ENCODE results near the gene BTBD9.

The BTBD9 gene

DNA sequence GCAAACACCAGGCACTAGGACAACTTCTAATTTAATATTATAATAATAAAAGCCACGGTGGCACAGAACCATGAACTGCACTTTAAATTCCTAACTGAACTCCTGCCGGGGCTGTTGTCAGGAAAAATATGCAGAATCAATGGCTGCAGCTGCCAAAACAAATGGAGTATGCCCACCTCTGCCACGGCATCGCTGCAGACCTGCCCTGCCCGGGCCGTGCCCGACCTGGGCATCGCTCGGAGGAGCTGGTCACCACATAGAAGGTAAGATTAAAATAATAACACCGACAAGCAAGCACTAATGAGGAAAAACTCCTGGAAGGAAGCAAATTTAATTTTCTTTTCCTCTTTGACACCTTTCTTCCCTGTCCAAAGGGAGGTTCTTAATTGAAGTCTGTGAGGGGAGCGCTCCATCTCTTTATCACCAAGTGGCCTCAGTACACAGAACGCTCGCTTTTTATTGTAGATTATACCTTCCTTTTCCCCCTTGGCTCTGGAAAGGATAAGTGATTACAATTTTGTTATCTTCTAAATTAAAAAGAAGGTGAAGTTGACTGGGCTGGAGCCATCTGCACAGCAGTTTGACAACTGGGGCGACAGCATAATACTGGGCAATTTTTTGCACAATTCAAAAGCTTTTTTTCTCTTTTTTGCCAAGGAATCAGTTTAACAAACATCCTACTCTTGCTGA, 468.9 kb downstream of the BTBD9 start:
- DNase-seq: no peak

DNA sequence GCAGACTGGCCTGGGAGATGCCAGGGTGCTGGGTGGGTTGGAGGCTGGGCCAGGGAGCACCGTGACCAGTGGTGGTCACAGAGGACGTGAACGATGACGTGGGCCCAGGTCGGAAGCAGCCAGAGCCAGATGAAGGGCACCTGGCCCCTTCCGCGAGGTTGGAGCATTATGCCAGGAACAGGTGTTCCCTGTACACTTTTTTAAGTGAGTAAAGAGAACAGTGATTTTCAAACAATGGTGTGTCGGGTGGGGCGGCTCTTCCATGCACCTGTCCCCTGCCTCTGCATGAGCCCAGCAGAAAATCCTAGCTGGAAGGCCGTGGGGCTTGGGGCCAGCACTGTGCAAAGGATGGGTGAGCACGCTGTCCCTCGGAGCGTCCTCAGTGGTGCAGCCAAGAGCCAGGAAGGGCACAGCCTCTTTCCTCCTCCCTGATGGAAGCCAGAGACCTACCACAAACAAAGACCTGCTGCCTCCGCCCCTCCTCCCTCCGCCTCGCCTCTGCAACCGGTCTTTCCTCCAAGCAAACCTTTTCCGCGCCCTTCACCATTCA, 469.7 kb downstream of the BTBD9 start:
- DNase-seq: peak; percentile 68

DNA sequence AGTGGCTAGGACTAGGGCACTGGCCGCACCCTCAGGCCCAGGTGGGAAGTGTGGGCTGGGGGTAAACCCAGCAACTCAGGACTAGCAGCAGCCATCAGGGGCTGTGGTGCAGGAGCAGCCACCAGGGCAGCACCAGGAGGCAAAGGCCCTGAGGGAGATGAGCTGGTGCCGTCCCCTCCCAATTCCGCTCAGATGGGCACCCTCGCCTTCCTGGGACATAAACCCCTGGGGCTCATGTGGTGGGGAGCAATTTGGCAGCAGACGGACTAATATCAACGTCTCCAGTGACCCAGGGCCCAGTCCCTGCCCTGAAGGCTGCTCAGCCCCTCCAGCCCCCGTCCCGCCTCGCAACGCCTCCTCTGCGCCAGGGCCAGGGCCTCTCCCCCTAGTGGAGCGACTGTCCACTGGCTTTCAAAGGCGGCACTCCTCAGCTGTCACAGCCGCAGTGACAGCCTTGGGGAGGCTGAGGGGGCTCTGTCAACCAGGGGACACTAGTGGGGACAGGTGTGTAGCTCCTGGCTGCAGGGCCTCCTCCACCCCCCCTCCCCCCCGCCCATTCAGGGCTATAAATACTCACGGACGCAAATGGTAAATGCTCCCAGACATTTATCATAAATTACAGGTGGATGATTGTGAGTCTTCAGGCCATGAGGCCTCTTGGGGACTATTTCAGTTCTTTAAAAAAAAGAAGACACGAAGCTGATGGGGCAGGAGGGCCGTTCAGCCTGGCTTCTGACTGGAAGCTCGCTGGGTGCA, 470.3 kb downstream of the BTBD9 start:
- DNase-seq: no peak

DNA sequence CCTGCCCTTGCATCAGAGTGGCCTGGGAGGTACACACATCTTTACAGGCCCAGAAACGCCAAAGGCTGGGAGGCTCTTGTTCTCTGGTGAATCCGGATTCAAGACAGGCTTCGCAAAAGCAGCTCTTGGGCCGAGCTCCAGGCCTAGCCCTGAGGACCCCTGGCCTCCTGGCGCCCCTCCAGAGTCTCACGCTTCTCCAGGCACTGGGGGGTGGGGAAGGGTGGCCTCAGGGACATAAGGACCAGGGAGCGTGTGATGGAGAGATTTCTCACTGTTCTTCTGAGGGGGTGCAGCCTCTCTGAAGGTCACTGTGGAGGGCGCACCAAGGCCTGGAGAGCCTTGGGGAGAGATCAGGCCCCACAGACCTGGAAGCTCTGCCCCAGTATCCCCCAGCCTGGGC, 471.0 kb downstream of the BTBD9 start:
- no peak for DNase-seq

DNA sequence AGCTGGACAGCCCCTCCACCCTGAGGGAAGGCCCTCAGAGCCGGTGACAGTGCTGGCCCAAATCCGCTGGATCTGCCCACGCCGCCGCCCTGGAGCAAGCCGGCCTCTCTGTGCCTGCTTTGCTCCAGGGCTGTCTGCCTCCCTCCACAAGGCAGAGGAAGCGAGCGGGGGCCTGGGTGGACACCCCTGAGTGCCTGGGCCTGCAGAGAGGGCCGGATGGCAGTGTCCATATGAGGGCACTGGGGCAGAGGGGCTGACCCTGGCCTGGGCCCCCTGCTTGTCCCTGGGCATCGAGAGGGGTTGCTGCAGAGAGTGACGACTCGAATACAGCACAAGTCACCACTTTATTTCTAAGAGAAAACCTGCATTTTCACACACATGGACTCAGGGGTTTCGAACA, 471.6 kb downstream of the BTBD9 start:
- DNase-seq: no peak

DNA sequence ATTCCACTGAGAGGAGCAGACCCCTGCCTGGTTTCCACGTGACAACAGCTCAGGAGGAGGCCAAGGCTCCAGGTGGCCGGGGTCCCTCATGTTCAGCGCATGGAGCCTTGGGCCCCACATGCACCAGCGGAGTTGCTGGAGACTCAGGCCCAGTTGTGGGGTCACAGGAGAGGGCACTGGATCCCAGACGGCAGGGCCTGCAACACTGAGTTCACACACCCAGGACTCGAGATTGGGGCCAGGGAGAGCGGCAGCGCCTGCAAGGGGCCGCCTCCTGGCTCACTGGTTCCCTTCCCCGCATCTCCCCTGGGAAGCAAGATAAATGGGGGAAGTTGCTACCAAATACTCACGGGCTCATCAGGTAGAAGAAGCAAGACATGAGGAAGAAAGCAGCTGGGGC, 472.1 kb downstream of the BTBD9 start:
- no peak for DNase-seq

DNA sequence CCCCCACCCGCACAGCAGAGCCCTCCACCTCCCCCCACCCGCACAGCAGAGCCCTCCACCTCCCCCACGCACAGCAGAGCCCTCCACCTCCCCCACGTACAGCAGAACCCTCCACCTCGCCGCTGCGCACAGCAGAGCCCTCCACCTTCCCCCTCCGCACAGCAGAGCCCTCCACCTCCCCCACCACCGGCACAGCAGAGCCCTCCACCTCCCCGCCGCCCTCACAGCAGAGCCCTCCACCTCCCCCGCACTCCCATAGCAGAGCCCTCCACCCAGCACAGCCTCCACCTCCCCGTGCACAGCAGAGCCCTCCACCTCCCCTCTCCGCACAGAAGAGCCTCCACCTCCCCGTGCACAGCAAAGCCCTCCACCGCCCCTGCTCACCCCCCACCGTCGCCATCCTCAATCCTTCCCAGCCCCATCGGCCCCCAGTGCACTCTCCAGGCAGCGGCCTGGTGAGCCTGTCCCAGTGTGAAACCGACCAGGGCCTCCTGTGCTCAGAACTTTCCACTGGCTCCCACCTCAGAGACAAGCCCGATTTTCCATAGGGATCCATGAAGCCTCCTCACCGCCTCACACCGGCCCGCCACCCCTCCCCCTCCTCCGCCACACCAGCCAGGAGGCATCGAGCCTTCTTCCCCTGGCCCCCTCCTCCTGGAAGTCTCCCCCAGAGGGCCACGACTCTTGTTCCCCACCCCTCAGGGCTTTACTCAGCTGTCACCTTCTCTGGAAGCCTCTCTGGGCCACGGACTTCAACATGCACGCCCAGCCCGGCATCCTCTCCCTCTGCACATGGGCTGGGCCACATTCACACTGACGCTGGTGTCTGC, 473.1 kb downstream of the BTBD9 start:
- DNase-seq: no peak

DNA sequence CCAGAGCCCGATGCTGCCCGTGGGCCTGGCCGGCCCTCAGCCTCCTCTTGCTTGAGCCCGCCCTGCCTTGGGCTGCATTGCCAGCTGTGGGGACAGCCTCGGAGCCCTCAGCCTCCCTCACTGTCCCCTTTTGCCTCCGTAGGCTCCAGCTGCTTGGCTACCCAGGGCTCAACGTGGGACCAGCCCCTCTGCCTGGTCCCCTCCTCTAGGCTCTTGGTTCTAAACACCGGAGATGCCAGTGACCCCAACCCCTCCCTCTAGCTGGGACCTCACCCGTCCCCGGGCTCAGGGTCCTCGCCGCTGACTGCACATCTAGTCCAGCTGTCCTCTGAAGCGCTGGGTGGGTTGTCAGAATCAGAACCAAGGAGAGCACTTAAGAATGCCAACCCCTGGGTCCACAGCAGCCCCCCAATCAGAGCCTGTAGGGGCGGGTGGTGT, 475.0 kb downstream of the BTBD9 start:
- DNase-seq: no peak

DNA sequence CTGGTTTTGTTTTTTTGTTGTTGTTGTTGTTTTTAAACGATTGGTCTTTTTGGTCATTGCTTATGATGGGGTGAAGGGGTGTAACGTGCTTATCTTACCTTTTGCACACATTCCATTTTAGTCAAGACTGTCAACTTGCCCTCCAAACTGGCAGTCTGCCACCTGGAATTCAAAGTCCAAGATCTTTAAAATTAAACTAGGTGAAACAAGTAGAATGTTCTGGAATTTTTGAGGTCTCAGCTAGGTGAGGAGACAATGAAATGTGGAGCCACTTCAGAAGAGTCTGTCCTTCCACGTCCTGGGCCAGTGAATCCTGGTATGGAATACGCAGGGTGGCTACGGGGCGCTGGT, 475.6 kb downstream of the BTBD9 start:
- DNase-seq: no peak

DNA sequence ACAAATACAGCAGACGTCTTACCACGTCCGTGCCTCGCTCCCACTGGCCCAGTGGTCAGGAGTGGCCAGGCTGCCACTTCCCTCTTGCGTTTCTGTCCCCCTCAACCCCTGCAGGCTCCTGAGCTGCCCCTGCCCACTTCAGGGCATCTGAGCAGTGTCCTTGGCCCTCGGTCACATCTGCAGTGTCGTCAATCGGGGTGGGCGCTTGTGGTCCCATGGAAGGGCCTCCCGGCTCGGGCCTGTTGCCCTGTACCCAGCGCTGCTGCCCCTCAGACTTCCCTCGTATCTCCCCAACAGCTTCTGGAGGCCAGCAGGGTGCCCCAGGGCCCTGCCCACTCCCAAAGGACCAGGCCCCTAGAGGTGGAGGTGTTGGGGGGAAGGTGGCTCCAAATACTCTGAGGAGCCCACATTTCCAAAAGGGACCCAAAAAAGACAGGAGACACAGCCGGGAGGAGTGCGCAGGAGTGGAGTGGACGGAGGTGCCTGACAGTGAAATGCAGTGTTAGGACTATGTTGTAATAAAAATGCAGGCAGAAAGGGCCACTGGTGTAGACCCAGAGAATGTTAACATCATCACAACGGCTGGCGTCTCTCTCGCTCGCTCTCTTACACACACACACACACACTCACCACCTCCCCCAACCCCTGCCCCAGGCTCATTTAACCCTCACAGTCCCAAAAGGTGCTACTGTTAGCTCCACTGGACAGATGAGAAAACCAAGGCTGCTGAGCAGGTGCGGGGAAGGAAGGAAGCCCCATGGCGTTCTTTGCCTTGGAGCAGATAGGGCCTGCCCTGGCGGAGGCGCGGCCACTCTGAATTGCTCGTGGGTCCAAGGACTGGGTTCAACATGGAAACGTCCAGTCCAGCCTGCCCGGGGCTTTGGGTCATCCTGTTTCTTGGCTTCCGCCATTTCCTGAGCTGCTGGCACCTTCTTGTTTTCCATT, 476.3 kb downstream of the BTBD9 start:
- no peak for DNase-seq

DNA sequence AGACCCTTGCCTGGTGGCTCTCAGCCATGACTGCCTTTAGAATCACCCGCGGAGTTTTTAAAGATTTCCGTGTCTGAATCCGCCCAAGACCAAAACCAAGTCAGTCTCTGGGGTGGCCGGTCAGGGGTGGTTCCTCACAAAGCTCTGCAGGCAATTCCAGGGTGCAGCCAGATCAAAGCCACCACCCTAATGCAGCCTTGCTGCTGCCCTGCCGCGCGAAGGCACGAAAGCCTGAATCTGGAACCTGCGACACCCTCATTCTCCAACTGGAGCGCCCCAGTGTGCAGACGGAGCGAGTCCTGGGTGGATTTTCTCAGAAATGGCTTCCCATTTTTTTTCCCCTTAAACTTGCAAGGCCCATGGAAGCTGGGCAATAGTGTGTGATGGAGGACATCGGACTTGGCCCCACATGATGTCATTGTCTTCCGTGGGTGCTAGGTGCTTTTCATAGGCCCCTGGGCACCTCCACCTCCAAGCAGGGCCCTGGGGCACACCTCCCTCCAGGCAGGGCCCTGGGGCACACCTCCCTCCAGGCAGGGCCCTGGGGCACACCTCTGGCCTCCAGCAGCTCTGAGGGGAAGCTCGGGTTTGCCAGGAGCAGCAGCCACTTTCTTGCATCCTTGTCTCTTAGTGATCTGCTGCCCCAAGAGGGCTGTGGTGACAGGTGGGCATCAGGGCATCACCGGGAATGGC, 477.1 kb downstream of the BTBD9 start:
- no peak for DNase-seq

DNA sequence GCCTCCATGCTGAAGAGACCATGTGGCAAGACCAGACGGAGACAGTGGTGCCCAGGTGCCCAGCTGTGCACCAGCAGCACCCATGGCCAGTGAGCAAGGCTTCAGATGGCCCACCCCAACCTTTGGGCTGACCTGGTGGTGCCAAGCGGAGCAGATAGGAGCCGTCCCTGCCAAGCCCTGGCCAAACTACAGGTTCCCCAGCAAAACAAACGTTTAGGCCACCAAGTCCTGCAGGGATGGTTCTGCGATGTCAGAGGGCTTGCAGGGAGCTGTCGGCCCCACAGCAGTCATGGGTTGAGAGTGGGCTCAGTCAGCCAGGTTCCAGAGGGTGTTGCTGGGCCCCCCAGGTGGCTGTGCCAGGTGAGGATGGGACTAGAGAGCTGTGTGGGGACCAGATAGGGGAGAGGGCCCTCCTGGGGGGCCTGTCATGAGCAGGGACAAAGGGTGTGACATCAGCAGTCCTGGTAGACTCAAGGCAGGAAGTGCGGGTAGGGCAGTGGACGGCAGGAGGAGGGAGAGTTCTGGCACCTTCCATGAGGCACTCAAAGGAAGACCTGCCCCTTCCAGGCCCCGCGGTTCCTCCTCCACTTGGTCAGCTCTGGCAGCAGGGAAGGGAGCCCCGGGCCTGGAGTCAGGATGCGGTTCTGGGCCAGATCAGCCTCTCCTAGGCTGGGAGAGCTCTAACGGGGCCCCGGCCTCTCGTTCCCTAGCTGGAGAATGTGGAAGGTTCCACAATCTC, 477.8 kb downstream of the BTBD9 start:
- DNase-seq: no peak

DNA sequence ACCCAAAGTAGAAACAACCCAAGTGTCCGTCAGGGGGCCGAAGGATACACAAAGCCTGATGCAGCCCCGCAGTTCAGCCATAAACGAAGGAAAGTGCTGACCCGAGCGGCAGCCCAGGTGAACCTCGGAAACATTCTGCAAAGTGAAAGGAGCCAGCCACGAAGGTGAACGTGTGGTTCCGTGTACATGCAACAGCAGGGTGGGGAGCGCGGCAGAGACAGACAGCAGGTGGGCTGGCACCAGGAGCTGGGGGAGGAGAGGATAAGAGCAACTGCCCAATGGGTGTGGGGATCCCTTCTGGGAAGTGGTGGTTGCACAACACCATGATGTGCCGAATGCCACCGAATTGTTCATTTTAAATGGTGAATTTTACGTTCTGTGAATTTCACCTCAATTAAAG, 478.4 kb downstream of the BTBD9 start:
- no peak for DNase-seq

DNA sequence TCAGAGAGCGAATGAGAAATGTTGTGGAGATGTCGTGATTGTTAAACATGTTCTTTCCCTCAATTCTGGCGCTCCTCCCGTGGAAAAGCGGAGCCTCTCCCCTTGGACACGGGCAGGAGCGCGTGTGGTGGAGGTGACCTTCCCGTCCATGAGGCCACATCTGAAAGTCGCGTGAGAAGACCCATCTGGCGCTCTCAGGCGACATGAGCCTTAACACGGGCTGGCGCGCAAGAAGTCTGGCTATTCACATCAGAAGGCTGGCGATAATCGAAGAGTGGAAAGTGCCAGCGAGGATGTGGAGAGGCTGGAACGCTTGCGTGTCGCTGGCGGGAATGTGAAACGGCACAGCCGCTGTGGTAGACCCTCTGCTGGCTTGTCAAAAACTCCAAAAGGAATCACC, 478.9 kb downstream of the BTBD9 start:
- no peak for DNase-seq

DNA sequence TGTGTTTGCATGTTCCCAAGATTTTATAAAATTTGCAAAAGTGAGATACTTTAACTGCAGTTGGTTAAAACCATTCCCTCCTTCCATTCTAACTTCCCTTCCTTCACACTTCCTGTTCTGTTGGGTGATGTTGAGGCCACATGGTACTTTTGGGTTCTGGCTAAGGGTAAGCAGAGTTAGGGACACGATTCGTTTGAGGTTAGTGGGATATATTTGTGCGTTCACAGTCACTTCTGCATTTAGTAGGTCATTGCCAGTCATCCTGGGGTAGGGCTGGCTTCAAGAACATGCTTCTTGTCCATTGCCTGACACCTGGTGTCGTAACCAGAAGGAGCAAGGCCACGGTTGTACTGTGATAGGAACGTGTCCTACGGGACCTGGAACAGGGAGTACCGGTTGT, 480.1 kb downstream of the BTBD9 start:
- DNase-seq: no peak

DNA sequence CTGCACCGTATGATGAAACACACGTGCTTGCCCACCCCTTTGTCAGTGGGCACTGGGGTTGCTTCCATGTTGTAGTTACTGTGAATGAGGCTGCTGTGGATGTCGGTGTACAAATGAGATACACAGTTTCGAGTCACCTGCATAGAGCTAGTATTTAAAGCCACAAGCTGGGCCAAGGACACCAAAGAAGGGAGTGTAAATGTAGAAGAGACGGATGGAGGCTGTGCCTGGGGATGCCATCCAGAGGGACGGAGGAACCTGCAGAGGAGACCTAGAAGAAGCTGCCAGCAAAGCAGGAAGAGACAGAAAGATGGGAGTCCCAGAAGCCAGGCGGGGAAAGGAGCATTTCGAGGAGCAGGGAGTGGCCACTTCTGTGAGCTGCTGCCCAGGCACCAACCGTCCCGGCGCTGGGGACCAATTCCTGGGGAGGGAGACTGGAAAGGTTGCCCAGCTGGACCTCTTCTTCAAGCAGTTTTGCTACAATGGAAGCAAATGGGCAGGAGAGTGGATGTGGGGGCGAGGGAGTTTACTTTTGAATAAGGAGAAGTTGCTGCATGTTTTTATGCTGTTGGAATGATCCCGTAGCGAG, 480.9 kb downstream of the BTBD9 start:
- no peak for DNase-seq

DNA sequence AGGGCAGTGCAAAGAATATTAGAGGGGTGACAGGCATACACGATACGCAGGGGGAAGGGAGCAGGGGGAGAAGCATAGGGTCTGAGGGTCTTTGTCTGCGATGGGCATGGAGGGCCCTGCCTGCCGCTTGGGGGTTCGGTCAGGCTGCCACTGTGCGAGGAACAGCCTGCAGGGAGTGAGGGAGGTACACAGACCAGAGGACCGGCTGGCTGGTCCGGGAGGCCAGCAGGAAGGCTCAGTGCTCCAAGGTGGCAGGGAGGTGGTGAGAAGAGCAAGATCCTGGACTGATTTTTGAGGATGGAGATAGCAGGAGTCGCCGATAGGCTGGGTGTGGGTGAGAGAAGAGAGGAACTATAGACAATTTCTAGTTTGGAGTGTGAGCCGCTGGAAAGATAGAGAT, 481.8 kb downstream of the BTBD9 start:
- DNase-seq: no peak

DNA sequence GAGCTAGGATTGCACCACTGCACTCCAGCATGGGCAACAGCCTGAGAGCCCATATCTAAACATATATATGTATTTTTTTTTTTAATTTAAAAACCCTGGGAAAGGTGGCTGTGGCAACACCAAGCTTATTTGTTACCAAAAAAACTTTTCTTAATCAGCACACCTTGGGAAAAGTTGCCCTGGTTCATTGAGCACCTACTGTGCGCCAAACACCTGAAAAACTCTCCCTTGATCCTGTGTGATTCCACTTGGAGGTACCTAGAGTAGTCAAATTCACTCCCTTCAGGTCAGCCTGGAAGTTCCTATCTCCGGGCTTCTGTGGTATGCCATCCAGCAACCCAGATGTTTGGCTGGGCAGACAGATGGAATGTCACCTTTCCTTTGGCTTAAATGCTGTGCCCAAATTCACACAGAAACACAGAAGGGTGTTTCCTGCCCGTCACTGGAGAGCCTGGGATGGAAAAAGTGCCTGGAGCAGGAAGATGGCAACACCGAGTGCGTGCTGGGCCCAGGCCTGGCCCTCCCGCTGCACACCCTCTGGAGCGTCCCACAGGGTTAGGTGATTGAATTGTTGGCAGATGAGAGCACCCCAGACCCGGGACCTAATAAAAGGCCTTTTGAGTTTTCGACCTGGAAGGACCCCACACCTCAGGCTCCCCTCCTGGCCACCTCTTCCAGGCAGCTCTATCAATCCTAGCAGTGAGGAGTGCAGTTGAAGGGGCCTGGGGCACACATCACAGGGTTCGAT, 482.7 kb downstream of the BTBD9 start:
- DNase-seq: no peak

DNA sequence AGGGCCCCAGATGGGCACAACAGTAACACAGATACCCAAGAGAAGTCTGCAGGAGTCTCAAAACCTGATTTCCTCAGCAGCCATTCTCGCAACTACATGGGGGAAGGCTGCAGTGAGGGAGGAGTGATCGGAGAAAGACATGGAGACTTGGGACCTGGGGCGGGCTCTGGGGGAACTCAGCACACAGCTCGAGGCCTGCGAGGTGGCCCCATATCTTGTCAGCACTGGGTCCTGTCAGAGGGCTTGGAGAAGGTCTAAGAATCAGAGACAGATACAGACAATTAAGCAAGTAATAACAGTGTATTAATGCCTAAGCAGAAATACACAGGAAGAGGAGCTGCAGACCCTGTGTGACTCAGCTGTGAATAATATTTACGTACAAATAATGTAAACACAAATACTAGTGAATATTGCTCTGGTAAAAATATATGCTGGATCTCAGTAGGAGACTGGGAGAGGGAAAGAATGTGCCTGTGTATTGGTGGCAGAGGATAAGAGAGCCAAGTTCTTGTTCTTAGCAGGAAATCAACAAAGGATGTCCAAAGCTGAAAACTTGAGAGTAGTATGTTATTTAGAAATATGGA, 484.0 kb downstream of the BTBD9 start:
- no peak for DNase-seq

DNA sequence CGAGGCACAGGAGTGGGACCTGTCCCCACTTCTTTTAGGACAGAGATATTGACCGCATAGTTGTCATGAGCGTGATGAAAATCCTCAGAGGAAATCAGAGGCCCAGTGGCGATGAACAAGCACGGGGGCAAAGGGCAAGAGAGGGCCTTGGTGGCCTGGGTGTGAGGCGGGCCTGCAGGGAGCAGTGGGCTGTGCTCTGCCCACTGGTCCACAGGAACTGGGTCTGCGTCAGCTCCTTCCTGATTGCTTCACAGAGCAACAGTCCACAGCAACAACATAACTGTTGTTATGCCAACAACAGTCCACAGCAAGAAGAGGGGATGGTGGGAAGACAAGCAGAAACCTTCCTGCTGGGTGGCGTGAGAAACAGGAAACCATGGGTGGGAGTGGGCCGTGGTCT, 484.6 kb downstream of the BTBD9 start:
- DNase-seq: no peak

Measured in NCI-H510A (cell line).